HepG2 (cell line): ENCODE measurements around the gene PPP1R12A. TPM values are rescaled to one million over a fixed set of nuclear protein-coding genes. Genes with fewer than 3 reads are reported as not detected.
A peak's percentile ranks its signal among the peaks of the same experiment; 100 is the strongest.

Experiments used
- FOXA3 ChIP-seq: IDR thresholded peaks from 2 replicates; pipeline ENCODE4 v1.6.1; 2016; ENCODE audit warnings: missing genetic modification reagents, missing compliant biosample characterization
- MAF1 ChIP-seq: sonication (generic); formaldehyde crosslinking; IDR thresholded peaks from 2 replicates; pipeline ENCODE4 v1.5.0; 2020; ENCODE audit warnings: missing genetic modification reagents, borderline replicate concordance
- MATR3 ChIP-seq: sonication (generic); formaldehyde crosslinking; IDR thresholded peaks from 2 replicates; pipeline ENCODE4 v1.4.0; 2020; ENCODE audit warnings: missing genetic modification reagents
- PRDM10 ChIP-seq: sonication (generic); formaldehyde crosslinking; IDR thresholded peaks from 2 replicates; pipeline ENCODE4 v1.4.0; 2020; ENCODE audit warnings: low read depth, missing genetic modification reagents
- SSRP1 ChIP-seq: IDR thresholded peaks from 2 replicates; pipeline ENCODE4 v1.6.1; 2016; ENCODE audit warnings: control low read depth
- ZBTB25 ChIP-seq: IDR thresholded peaks from 2 replicates; pipeline ENCODE4 v1.6.1; 2018; ENCODE audit warnings: missing genetic modification reagents
- ZBTB40 ChIP-seq, 2 experiments: fragments of 450-650 bp in 1 of 2; sonication (generic) in 1 of 2; formaldehyde crosslinking in 1 of 2; IDR thresholded peaks; 2 replicates each; pipeline versions ENCODE4 v1.6.1 to v1.8.0; 2016 to 2022; ENCODE audit warnings: antibody characterized with exemption in 1 of 2, mild to moderate bottlenecking in 1 of 2, missing genetic modification reagents in 1 of 2
- ZNF251 ChIP-seq: sonication (generic); formaldehyde crosslinking; IDR thresholded peaks from 2 replicates; pipeline ENCODE4 v1.9.0; 2021; ENCODE audit warnings: mild to moderate bottlenecking, missing genetic modification reagents
- ZNF644 ChIP-seq: IDR thresholded peaks from 2 replicates; pipeline ENCODE4 v1.6.1; 2016; ENCODE audit warnings: low read depth
- ZSCAN30 ChIP-seq: sonication (generic); formaldehyde crosslinking; IDR thresholded peaks from 2 replicates; pipeline ENCODE4 v1.5.0; 2020; ENCODE audit warnings: mild to moderate bottlenecking, missing genetic modification reagents
- polyA plus RNA-seq, 8 experiments: library from polyadenylated mRNA; depleted of rRNA in 3 of 8; stranded (reverse) in 7 of 8; unstranded in 1 of 8; fragments of >200 nt; fragmentation: Illumina TruSeq in 4 of 8; extraction: Trizol in 4 of 8; gene quantifications; 2 replicates each; pipeline versions ENCODE4 v1.2.1 to v1.2.3, GENCODE V29; 2011 to 2016; ENCODE audit warnings: low read depth in 4 of 8, missing spikeins in 1 of 8, mixed read lengths in 1 of 8; ENCODE audit not compliant: insufficient read depth in 1 of 8
- total RNA-seq, 5 experiments: library from RNA; depleted of rRNA; stranded (reverse); fragments of >200 nt; fragmentation: Illumina TruSeq; extraction: Trizol; gene quantifications; 2 replicates each; pipeline ENCODE4 v1.2.3, GENCODE V29; 2016; ENCODE audit warnings: low read depth in 1 of 5
- TF ChIP-seq, protein P1 (sequence below): sonication (generic); formaldehyde crosslinking; IDR thresholded peaks from 2 replicates; pipeline ENCODE4 v1.8.0; 2022; ENCODE audit warnings: missing genetic modification reagents, mild to moderate bottlenecking, moderate library complexity, borderline replicate concordance

Gene PPP1R12A
- total and polyA plus RNA-seq, 2 of the 13 experiments (the other 11 are each of a cell fraction or from before 2014, with no cell fraction given): 23.8 to 50.0 TPM

- TF ChIP-seq PRDM10 (CRISPR knock-in tag) (peak; percentile 41), ZSCAN30 (CRISPR knock-in tag) (no peak), ZNF644 (0 out of 2 replicates have a peak, but pooled peaks have one; percentile 29), MATR3 (CRISPR knock-in tag) (no peak), SSRP1 (CRISPR knock-in tag) (no peak), ZNF251 (no peak), ZBTB40 (IDR thresholded peaks at IDR 0.05) (no peak), ZBTB40 (CRISPR knock-in tag; IDR thresholded peaks at IDR 0.05) (no peak; the same call in 1 of the 2 replicates), MAF1 (CRISPR knock-in tag) (no peak; the same call in 1 of the 2 replicates), ZBTB25 (CRISPR knock-in tag) (peak; percentile 70; the same call in 1 of the 2 replicates), FOXA3 (CRISPR knock-in tag) (no peak; the same call in 1 of the 2 replicates)
- TF ChIP-seq, protein P1, sequence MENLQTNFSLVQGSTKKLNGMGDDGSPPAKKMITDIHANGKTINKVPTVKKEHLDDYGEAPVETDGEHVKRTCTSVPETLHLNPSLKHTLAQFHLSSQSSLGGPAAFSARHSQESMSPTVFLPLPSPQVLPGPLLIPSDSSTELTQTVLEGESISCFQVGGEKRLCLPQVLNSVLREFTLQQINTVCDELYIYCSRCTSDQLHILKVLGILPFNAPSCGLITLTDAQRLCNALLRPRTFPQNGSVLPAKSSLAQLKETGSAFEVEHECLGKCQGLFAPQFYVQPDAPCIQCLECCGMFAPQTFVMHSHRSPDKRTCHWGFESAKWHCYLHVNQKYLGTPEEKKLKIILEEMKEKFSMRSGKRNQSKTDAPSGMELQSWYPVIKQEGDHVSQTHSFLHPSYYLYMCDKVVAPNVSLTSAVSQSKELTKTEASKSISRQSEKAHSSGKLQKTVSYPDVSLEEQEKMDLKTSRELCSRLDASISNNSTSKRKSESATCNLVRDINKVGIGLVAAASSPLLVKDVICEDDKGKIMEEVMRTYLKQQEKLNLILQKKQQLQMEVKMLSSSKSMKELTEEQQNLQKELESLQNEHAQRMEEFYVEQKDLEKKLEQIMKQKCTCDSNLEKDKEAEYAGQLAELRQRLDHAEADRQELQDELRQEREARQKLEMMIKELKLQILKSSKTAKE (CRISPR knock-in tag): no peak; the same call in 1 of the 2 replicates
These were observed at the start of gene PPP1R12A (continued) for GRCh38 chr12:79935021-79935623.
